ENCODE measurements around the gene SEMA3B. TPM values are rescaled to one million over a fixed set of nuclear protein-coding genes. Genes with fewer than 3 reads are reported as not detected.

The SEMA3B gene
- total RNA-seq, 1 experiment from 2014 or later = 6.4 TPM

GRCh38 chr3:50241713-50242380 lies 27.1 kb upstream of the SEMA3B start:
- H3K79me1 ChIP-seq (ENCODE audit: insufficient read depth, low read depth, low read length, poor library complexity, severe bottlenecking) = peaks cover 10% of the 10 kb centered on the region
- H3K9ac ChIP-seq (ENCODE audit: extremely low read depth, insufficient read length, low read length) = no peak overlapping the region
- no peak overlapping the region for H2BK20ac ChIP-seq (ENCODE audit: low read depth, low read length, poor library complexity, severe bottlenecking)
- H3K18ac ChIP-seq (ENCODE audit: insufficient read length, low read depth, low read length) = peak overlapping the region; percentile 0
- no peak for DNase-seq
- H2AK5ac ChIP-seq (ENCODE audit: insufficient read length, low read length) = no peak overlapping the region
- Mint-ChIP-seq H3K4me1 (peaks cover 79 to 92% of the 10 kb centered on the region in 2 experiments), H3K27me3 (ENCODE audit: low read depth) (no peaks in the 10 kb centered on the region), H3K36me3 (ENCODE audit: insufficient read depth in 1 of 3, low read depth in 3 of 3) (peaks cover 4 to 20% (median 18%) of the 10 kb centered on the region in 3 experiments; a peak in 5 of 7 replicates), H3K9me3 (no peaks in the 10 kb centered on the region), H3K27ac (peak overlapping the region; percentile 97 to 99 (median 98); a peak in 6 of 7 replicates), H3K4me3 (peak overlapping the region; percentile 54 to 74)
- H3K27me3 ChIP-seq (ENCODE audit: insufficient read depth, low read length) = no peaks in the 10 kb centered on the region
- H3K4me2 ChIP-seq (ENCODE audit: insufficient read depth, insufficient read length, low read length) = peak overlapping the region; percentile 70
- no peak overlapping the region for H3K4ac ChIP-seq (ENCODE audit: low read depth, low read length)
- H3K56ac ChIP-seq (ENCODE audit: insufficient read length, low read depth, low read length) = no peak overlapping the region
- no peaks in the 10 kb centered on the region for H3K9me3 ChIP-seq (ENCODE audit: control insufficient read depth, low read depth, low read length)
- no peak overlapping the region for H2BK5ac ChIP-seq (ENCODE audit: insufficient read length, low read length)
- no peak overlapping the region for H2AFZ ChIP-seq (ENCODE audit: low read length)
- no peak overlapping the region for H3T11ph ChIP-seq (ENCODE audit: low read length)
- no peak overlapping the region for H2BK15ac ChIP-seq (ENCODE audit: low read depth, low read length)
- peaks cover 15% of the 10 kb centered on the region; the same call in 1 of the 2 replicates for H3K4me1 ChIP-seq (ENCODE audit: insufficient read depth, low read length)
- H3K79me2 ChIP-seq (ENCODE audit: insufficient read depth, low read length) = peaks cover 28% of the 10 kb centered on the region; the same call in 1 of the 2 replicates
- H3K23me2 ChIP-seq (ENCODE audit: insufficient read length, low read depth, low read length, poor library complexity, severe bottlenecking) = peaks cover 13% of the 10 kb centered on the region
- no peak overlapping the region for H2BK120ac ChIP-seq (ENCODE audit: low read depth, low read length, poor library complexity, severe bottlenecking)
- H3K14ac ChIP-seq (ENCODE audit: insufficient read depth, low read length) = 0 out of 2 replicates have a peak overlapping the region, but pooled peaks have one; percentile 6
- no peak overlapping the region for H4K5ac ChIP-seq (ENCODE audit: insufficient read length, low read depth, low read length)
- WGBS (ENCODE audit: extremely low coverage, insufficient read length, low lambda C conversion rate) = no CpG with 5 or more reads among the region's 7 CpGs
- H4K91ac ChIP-seq (ENCODE audit: insufficient read length, low read depth, low read length) = no peak overlapping the region
- no peaks in the 10 kb centered on the region for H4K20me1 ChIP-seq (ENCODE audit: control insufficient read depth, insufficient read depth, insufficient read length)
- no peak overlapping the region for H3K23ac ChIP-seq (ENCODE audit: insufficient read length, low read depth, low read length)
- no peak overlapping the region for H3K27ac ChIP-seq (ENCODE audit: insufficient read length, low read depth, low read length)
- no peak overlapping the region for H2BK12ac ChIP-seq (ENCODE audit: insufficient read length, low read depth, low read length)
- no peak overlapping the region for H4K8ac ChIP-seq (replicated peaks; ENCODE audit: insufficient read length, low read depth, low read length)
- TF ChIP-seq CTCF (conservative IDR thresholded peaks at IDR 0.05) = no peak
